HG03520 (cell line): ENCODE measurements around the gene SERGEF.

Source experiments
- ATAC-seq: cut with Tn5 transposase; IDR thresholded peaks from one replicate; pipeline ENCODE4 v1.9.1; 2021; ENCODE audit warnings: mild to moderate bottlenecking, moderate library complexity; ENCODE audit not compliant: unreplicated experiment

SERGEF gene

GRCh38 chr11:17760102-17761029, 252.5 kb downstream of the SERGEF start:
- peak; percentile 60 for ATAC-seq

DNA sequence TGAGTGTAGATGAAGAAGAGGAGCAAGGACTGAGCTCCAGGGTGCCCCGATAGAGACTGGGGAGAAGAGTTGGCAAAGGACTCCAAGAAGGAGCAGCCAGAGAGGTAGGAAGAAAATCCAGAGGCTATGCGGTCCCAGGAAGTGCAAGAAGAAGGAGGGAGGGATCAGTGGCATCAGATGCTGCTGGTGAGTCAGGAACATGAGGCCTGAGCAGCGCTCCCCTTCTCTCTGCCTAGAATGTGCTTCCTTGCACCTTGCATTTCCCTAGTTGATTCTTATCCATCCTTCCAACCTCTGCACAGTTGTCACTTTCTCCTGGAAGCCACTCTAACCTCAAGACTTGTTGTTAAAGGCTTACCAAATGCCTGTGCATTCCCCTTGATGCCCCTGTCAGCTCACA, 257.0 kb downstream of the SERGEF start:
- no peak for ATAC-seq

DNA sequence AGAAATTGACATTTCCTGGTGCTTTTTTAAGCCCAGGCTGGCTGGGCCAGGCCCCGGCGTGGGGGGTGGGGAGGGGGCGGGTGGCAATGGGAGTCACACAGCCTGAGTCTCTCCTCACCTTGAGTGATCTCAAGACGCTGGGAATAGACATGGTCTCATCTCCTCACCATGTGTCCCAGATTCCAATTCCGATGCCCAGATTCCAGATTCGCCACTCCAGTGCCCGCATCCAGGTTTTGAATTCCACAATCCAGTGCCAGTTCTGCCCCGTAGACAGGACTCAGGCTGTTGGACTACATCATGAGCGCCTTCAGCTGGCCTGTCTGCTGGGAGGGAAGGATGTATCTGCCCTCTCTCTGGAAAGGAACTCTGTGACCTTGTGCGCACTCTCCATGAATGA, 259.2 kb downstream of the SERGEF start:
- ATAC-seq: no peak

- no peak for ATAC-seq
These were observed 259.7 kb downstream of the SERGEF start for GRCh38 chr11:17753153-17753552.

DNA sequence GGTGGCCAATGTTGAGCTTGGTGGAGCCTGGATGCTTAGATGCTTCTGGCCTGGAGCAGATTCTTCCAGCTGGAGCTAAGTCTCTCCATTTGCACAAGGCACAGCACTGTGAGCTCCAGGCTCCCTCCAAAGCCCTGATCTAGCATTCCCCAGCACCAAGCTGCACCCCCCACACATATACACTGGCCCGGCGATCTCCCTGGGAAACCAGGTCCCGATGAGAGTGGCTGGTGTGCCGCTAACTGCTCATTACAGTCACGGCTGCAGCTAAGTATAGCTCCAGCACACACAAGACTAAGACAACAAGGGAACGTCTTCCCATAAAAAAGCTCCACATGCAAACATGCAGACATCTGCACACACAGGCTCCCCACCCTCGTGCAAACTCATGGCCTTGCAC, 260.7 kb downstream of the SERGEF start:
- no peak for ATAC-seq

DNA sequence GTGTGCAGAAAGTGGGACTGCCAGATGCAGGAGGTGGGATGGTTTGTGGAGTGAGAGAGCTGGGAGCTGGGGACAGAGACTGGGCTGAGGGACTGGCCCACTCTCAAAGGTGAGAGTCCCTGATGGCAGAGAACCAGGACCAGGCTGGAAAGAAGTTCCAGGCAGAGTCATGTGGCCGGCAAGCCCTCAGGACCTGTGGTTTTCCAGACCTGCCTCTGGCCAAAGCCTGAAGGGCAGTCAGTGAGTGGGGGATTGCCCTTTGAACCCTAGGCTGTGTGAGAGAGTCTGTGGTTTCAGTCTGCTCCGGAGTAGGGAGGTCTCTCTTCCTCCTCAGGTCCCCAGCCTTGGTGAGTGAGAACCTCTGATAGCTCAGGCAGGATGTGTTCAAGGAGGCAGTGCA, 261.3 kb downstream of the SERGEF start:
- no peak for ATAC-seq

- no peak for ATAC-seq
These were observed 262.1 kb downstream of the SERGEF start for GRCh38 chr11:17750801-17751165.

DNA sequence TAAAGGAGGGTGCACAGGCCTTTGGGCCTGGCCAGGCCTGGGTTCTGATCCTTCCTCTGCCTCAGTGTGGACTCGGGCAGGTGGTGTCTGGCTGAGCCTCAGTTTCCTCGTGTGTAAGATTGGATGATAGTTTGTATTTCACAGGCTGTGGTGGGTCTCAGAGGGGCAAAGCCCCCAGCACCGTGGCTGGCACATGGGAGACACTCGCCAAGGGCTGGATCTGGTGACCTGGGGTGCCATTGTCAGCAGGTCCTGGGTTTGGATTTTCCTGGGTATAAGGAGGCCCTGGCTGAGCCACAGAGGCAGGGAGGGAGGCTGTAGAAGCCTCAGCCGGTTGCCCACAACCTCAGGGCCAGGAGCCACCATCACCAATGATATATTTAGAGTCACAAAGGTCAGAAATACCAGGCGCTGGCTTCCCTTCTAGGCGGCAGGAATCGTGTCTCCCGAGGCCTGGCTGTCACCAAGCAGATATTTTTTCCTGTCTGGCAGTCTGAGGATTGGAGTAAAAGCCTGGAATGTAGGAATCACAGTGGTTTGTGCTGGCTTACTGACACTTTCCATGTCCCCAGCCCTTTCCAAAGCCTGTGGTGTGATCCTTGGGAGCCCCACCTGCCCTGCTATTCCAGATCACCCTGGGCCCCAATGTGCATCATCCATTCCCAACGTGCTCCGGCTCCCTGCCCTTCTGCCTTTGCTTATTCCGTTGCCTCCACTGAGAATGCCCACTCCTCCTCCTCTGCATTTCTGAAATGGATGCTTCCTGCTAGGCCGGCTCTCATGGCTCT, 262.6 kb downstream of the SERGEF start:
- no peak for ATAC-seq

- no peak for ATAC-seq
These were observed 263.8 kb downstream of the SERGEF start for GRCh38 chr11:17748761-17749721.

- ATAC-seq: no peak
These were observed 264.8 kb downstream of the SERGEF start for GRCh38 chr11:17748044-17748443.

- no peak for ATAC-seq
These were observed 265.5 kb downstream of the SERGEF start for GRCh38 chr11:17747131-17747955.

DNA sequence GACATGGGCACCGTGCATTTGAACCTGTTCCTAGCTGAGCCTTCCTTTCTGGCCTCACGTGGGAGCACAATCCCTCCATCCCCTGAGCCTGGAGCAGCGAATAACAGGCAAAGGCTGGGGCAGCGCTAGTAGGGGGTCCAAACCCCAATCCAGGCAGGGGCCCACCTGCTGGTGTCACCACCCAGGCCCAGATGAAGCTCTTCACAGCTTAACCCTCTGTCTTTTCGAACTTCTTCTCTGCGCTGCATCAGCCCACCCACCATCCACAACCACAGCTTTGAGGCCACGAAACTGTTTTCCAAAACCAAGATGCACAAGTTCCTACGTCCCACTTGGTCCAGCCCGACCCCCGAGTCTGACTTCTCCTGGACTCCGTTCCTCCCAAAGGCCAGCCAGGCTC, 266.8 kb downstream of the SERGEF start:
- ATAC-seq: no peak

DNA sequence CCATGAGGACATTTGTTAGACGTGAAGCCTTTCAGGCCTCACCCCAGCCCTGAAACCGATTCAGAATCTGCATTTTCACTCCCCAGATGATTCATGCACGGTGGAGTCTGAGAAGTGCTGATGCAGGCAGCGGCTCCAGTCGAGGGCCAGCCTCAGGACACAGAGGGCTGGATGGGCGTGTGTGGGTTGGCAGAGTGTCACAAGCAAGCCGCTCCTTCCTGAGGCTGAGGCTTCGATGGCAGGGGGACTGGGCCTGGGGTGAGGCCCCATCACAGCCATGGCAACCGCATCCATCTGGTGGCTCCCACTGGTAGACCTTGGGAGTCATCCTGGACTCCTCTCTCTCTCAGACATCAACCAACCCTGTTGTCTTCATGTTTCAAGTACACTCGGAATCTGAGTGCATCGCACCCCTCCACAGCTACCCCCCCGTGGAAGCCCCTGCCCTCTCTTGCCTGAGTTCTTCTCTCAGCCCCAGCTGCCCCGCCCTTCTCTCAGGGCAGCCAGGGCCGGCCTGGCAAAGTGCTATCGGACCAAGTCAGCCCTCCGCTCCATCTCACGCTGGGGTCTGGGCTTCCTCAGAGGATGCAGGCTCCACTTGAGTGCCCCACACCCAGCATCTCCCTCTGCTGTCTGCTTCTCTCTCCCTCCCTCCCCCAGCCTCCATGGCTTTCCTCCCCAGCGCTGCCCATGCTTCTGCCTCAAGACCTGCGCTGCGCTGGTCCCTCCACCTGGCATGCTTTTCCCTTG, 267.6 kb downstream of the SERGEF start:
- ATAC-seq: no peak

- no peak for ATAC-seq
These were observed 268.5 kb downstream of the SERGEF start for GRCh38 chr11:17744151-17744940.

- ATAC-seq: no peak
These were observed 269.1 kb downstream of the SERGEF start for GRCh38 chr11:17743808-17744119.

- no peak for ATAC-seq
These were observed 269.6 kb downstream of the SERGEF start for GRCh38 chr11:17743026-17743807.

- no peak for ATAC-seq
These were observed 270.8 kb downstream of the SERGEF start for GRCh38 chr11:17742019-17742418.

GRCh38 chr11:17741487-17741886, 271.4 kb downstream of the SERGEF start:
- ATAC-seq: no peak
